CD4-positive, alpha-beta T cell (primary cell): Measurements from ENCODE around the gene ZNF212. TPM values are rescaled to one million over a fixed set of nuclear protein-coding genes. Genes with fewer than 3 reads are reported as not detected.
"Not testable (repeated sequence)": the region's sequence is repeated elsewhere in the genome, so short reads cannot be mapped to it uniquely, and the experiment has no call there.

Source experiments
- ATAC-seq: fragments of 200-7000 bp; cut with Tn5 transposase; one replicate; pipeline ENCODE4 v1.10.0; 2022; ENCODE audit warnings: mild to moderate bottlenecking; ENCODE audit not compliant: poor library complexity
- CTCF ChIA-PET: fragments of 350-600 bp; sonication (Branson Sonifier 250); formaldehyde crosslinking; loops from one replicate; lab custom pipeline; 2021; ENCODE audit warnings: antibody characterized with exemption, inconsistent platforms; lab: Charles Lee
- POLR2A ChIA-PET: fragments of 350-600 bp; sonication (Branson Sonifier 250); formaldehyde crosslinking; loops from one replicate; lab custom pipeline; 2021; ENCODE audit warnings: antibody characterized with exemption, inconsistent platforms; lab: Charles Lee
- DNase-seq, 14 experiments: peaks; one replicate each; pipeline ENCODE4 v3.0.0-alpha.2; 2013 to 2020; ENCODE audit warnings: mixed read lengths in 2 of 14
- H3K27ac ChIP-seq, 2 donors: one replicate each; pipeline versions ENCODE4 v1.5.1 to v1.7.0; 2013; ENCODE audit warnings: low read length in 2 of 2, low read depth in 1 of 2, mild to moderate bottlenecking in 1 of 2
- H3K27me3 ChIP-seq, 2 experiments: 1 replicate in 1 of 2; 2 replicates in 1 of 2; pipeline versions ENCODE4 v1.6.1 to v1.7.0; 2013; ENCODE audit warnings: low read length in 2 of 2, control low read depth in 1 of 2, mild to moderate bottlenecking in 1 of 2, moderate library complexity in 1 of 2; ENCODE audit not compliant: insufficient read depth in 2 of 2, control insufficient read depth in 1 of 2
- H3K36me3 ChIP-seq: one replicate; pipeline ENCODE4 v1.6.1; 2013; ENCODE audit warnings: low read length, control low read depth; ENCODE audit not compliant: insufficient read depth
- H3K4me1 ChIP-seq: one replicate; pipeline ENCODE4 v1.6.1; 2013; ENCODE audit warnings: low read length, control low read depth; ENCODE audit not compliant: insufficient read depth
- H3K4me3 ChIP-seq: one replicate; pipeline ENCODE4 v1.5.1; 2013; ENCODE audit warnings: mild to moderate bottlenecking, low read length, moderate library complexity
- H3K9me3 ChIP-seq, 2 experiments: 1 replicate in 1 of 2; 2 replicates in 1 of 2; pipeline versions ENCODE4 v1.6.1 to v1.7.0; 2013; ENCODE audit warnings: low read length in 2 of 2, mild to moderate bottlenecking in 2 of 2, control low read depth in 1 of 2, moderate library complexity in 1 of 2; ENCODE audit not compliant: control insufficient read depth in 1 of 2, insufficient read depth in 1 of 2
- H3K27ac Mint-ChIP-seq: one replicate; pipeline ENCODE4 v1.8.0; 2020; ENCODE audit warnings: mixed read lengths
- H3K27me3 Mint-ChIP-seq: one replicate; pipeline ENCODE4 v1.8.0; 2021; ENCODE audit warnings: mixed read lengths
- H3K36me3 Mint-ChIP-seq: one replicate; pipeline ENCODE4 v1.8.0; 2021; ENCODE audit warnings: low read depth, mixed read lengths
- H3K4me1 Mint-ChIP-seq: one replicate; pipeline ENCODE4 v1.8.0; 2021; ENCODE audit warnings: low read depth, mixed read lengths
- H3K4me3 Mint-ChIP-seq: one replicate; pipeline ENCODE4 v1.8.0; 2020; ENCODE audit warnings: mild to moderate bottlenecking, mixed read lengths
- H3K9me3 Mint-ChIP-seq: one replicate; pipeline ENCODE4 v1.8.0; 2020; ENCODE audit warnings: mixed read lengths
- CTCF ChIP-seq: fragments of 200-600 bp; IDR thresholded peaks from one replicate; pipeline ENCODE4 v1.8.0; 2022; ENCODE audit warnings: antibody characterized with exemption, mild to moderate bottlenecking
- intact Hi-C, 2 experiments: fragments of 100-400 bp; cut with DNase I in 1 of 2; cut with micrococcal nuclease in 1 of 2; formaldehyde crosslinking; loops; one replicate each; pipeline versions ENCODE4 v1.15.1 to v1.9.0; 2023 to 2025; cut with DNase I, micrococcal nuclease
- total RNA-seq, 174 experiments: library from RNA in 2 of 174; stranded (reverse) in 2 of 174; gene quantifications; one replicate each; pipeline ENCODE4 v1.2.3 and lab custom pipeline; 2021 to 2026

ZNF212 gene
- total RNA-seq, 2 experiments from 2014 or later = 12.1 to 13.2 TPM

- CTCF ChIA-PET = no interaction called here
- Mint-ChIP-seq H3K27me3 (no peaks in the 10 kb centered on the region), H3K27ac (no peak overlapping the region), H3K4me3 (no peak overlapping the region), H3K9me3 (no peaks in the 10 kb centered on the region), H3K4me1 (no peaks in the 10 kb centered on the region), H3K36me3 (peaks cover 26% of the 10 kb centered on the region)
- POLR2A ChIA-PET = no interaction called here
- no peak for TF ChIP-seq CTCF
- Histone ChIP-seq H3K4me3 (no peak overlapping the region), H3K4me1 (no peaks in the 10 kb centered on the region), H3K27me3 (no peaks in the 10 kb centered on the region), H3K36me3 (peaks cover 9% of the 10 kb centered on the region), H3K9me3 (peaks cover 0 to 15% of the 10 kb centered on the region in 2 experiments), H3K27ac (no peak overlapping the region)
- no peak for DNase-seq
- intact Hi-C loops = no loop called here
- ATAC-seq = no peak
These were observed 13.8 kb upstream of the ZNF212 start for GRCh38 chr7:149225656-149226055.

- CTCF ChIA-PET, DNase-seq, POLR2A ChIA-PET, H3K36me3 ChIP-seq, H3K27ac Mint-ChIP-seq, H3K4me1 Mint-ChIP-seq, H3K4me3 Mint-ChIP-seq, H3K9me3 Mint-ChIP-seq, H3K27me3 Mint-ChIP-seq, ATAC-seq, H3K4me1 ChIP-seq, H3K27ac ChIP-seq, intact Hi-C loops, H3K27me3 ChIP-seq, H3K4me3 ChIP-seq: not testable (repeated sequence)
- peaks cover 0 to 15% of the 10 kb centered on the region in 2 experiments for H3K9me3 ChIP-seq
- peaks cover 21% of the 10 kb centered on the region for H3K36me3 Mint-ChIP-seq
These were observed 13.1 kb upstream of the ZNF212 start for GRCh38 chr7:149226366-149226765.

GRCh38 chr7:149226840-149227494 lies 12.5 kb upstream of the ZNF212 start:
- Mint-ChIP-seq H3K27ac (no peak overlapping the region), H3K36me3 (peaks cover 16% of the 10 kb centered on the region), H3K9me3 (no peaks in the 10 kb centered on the region), H3K27me3 (no peaks in the 10 kb centered on the region), H3K4me3 (no peak overlapping the region), H3K4me1 (no peaks in the 10 kb centered on the region)
- H3K9me3 ChIP-seq = peaks cover 0 to 15% of the 10 kb centered on the region in 2 experiments
- no peak for TF ChIP-seq CTCF
- intact Hi-C loops = no loop called here
- peaks cover 4% of the 10 kb centered on the region for H3K36me3 ChIP-seq
- no peaks in the 10 kb centered on the region for H3K4me1 ChIP-seq
- no peaks in the 10 kb centered on the region for H3K27me3 ChIP-seq
- no peak overlapping the region for H3K4me3 ChIP-seq
- H3K27ac ChIP-seq = no peak overlapping the region
- ChIA-PET CTCF (no interaction called here), POLR2A (no interaction called here)
- no peak for DNase-seq
- ATAC-seq = no peak
